ENCODE measurements around the gene CYP2C9. TPM values are rescaled to one million over a fixed set of nuclear protein-coding genes. Genes with fewer than 3 reads are reported as not detected.

CYP2C9 gene
- total RNA-seq, 4 donors from 2014 or later, result not detected

DNA sequence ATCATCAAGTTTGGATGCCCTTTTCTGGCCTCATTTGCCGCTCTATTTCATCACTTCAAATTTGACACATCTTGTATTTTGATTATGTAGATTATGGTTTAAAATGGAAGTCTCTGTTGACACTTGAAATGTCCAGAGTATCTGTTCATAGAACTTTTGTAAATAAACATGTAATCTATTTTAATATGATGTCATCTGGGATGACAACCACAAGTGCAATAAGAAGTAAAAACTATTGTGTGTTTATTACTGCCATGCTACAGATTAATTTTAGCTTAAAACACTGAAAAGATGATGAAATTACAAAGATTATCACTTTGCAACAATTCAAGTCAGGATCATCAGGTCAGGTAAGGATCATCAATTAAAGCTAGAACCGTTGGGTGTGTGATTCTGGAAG, 100.8 kb downstream of the CYP2C9 start:
- Histone ChIP-seq H3K27me3 (no peaks in the 10 kb centered on the region), H3K9me3 (no peaks in the 10 kb centered on the region), H3K27ac (replicated peaks in 1 of 4) (no peak overlapping the region), H3K36me3 (no peaks in the 10 kb centered on the region), H3K4me3 (no peak overlapping the region), H3K4me1 (no peaks in the 10 kb centered on the region)
- WGBS, result 79% methylated on average over 2 of the region's 2 CpGs
- intact Hi-C loops (cut with DNase I), result no loop called here
- no peak for TF ChIP-seq POLR2AphosphoS5 (IDR thresholded peaks at IDR 0.05)
- TF ChIP-seq, protein P1, sequence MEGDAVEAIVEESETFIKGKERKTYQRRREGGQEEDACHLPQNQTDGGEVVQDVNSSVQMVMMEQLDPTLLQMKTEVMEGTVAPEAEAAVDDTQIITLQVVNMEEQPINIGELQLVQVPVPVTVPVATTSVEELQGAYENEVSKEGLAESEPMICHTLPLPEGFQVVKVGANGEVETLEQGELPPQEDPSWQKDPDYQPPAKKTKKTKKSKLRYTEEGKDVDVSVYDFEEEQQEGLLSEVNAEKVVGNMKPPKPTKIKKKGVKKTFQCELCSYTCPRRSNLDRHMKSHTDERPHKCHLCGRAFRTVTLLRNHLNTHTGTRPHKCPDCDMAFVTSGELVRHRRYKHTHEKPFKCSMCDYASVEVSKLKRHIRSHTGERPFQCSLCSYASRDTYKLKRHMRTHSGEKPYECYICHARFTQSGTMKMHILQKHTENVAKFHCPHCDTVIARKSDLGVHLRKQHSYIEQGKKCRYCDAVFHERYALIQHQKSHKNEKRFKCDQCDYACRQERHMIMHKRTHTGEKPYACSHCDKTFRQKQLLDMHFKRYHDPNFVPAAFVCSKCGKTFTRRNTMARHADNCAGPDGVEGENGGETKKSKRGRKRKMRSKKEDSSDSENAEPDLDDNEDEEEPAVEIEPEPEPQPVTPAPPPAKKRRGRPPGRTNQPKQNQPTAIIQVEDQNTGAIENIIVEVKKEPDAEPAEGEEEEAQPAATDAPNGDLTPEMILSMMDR (IDR thresholded peaks at IDR 0.05), result no peak
- no peak for TF ChIP-seq EP300 (IDR thresholded peaks at IDR 0.05)
- no peak for DNase-seq (ENCODE audit: extremely low spot score)

Small RNA genes within 50 kb of the gene (small RNA-seq; reads per million reads assigned to genes)
- 0 reads per million in 3 donors for gene CYP2C60P

Other genes starting within 250 kb of the CYP2C9 start
- under 1 TPM in 1 of 4 donors, not detected in 3; 0.17 TPM for gene CYP2C19, start 176.0 kb upstream of the CYP2C9 start, total RNA-seq
- not detected for gene CYP2C8, start 130.8 kb downstream of the CYP2C9 start, total RNA-seq